HEK293 (cell line): Measurements from ENCODE around the gene C1QTNF1.

ENCODE experiments used
- TCF7L2 ChIP-seq: IDR thresholded peaks from 2 replicates; pipeline ENCODE4 v1.6.1; 2011; ENCODE audit warnings: low read depth, mild to moderate bottlenecking, inconsistent platforms, low read length, moderate library complexity, borderline replicate concordance
- ZNF302 ChIP-seq: fragments of 450-650 bp; formaldehyde crosslinking; IDR thresholded peaks from 2 replicates; pipeline ENCODE4 v1.5.1; 2016; ENCODE audit warnings: missing biosample characterization, missing genetic modification characterization, low read depth
- ZNF311 ChIP-seq: fragments of 450-650 bp; formaldehyde crosslinking; IDR thresholded peaks from 2 replicates; pipeline ENCODE4 v1.5.1; 2017; ENCODE audit warnings: missing biosample characterization, missing genetic modification characterization, borderline replicate concordance
- TF ChIP-seq, protein P1 (sequence below): fragments of 450-650 bp; IDR thresholded peaks from 2 replicates; pipeline ENCODE4 v1.5.1; 2018; ENCODE audit warnings: missing biosample characterization, missing genetic modification characterization

GRCh38 chr17:79008666-79009387, 15.1 kb upstream of the C1QTNF1 start:
- TF ChIP-seq TCF7L2 (no peak), ZNF302 (tag by site-specific recombination) (no peak), ZNF311 (tag by site-specific recombination) (no peak)
- TF ChIP-seq, protein P1, sequence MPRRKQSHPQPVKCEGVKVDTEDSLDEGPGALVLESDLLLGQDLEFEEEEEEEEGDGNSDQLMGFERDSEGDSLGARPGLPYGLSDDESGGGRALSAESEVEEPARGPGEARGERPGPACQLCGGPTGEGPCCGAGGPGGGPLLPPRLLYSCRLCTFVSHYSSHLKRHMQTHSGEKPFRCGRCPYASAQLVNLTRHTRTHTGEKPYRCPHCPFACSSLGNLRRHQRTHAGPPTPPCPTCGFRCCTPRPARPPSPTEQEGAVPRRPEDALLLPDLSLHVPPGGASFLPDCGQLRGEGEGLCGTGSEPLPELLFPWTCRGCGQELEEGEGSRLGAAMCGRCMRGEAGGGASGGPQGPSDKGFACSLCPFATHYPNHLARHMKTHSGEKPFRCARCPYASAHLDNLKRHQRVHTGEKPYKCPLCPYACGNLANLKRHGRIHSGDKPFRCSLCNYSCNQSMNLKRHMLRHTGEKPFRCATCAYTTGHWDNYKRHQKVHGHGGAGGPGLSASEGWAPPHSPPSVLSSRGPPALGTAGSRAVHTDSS = no peak
